Calu3 (cell line): Measurements from ENCODE around the gene AEN. TPM values are rescaled to one million over a fixed set of nuclear protein-coding genes. Genes with fewer than 3 reads are reported as not detected.

ENCODE experiments used
- BruUV-seq: library from RNA; stranded (reverse); fragments of 400-500 nt; replicated peaks from 2 replicates; lab custom pipeline; 2021; lab: Mats Ljungman, UMichigan
- CTCF ChIA-PET: fragments of 300-600 bp; sonication (Branson Sonifier 250); formaldehyde crosslinking; loops from one replicate; lab custom pipeline; 2022; ENCODE audit warnings: antibody characterized with exemption; lab: Charles Lee
- DNase-seq: peaks from one replicate; pipeline ENCODE4 v3.0.0; 2022
- H3K27ac Mint-ChIP-seq: one replicate; pipeline ENCODE4 v1.8.0; 2022; ENCODE audit warnings: mixed read lengths; ENCODE audit not compliant: unreplicated experiment
- H3K27me3 Mint-ChIP-seq: one replicate; pipeline ENCODE4 v1.8.0; 2022; ENCODE audit warnings: mixed read lengths; ENCODE audit not compliant: unreplicated experiment
- H3K36me3 Mint-ChIP-seq: one replicate; pipeline ENCODE4 v1.8.0; 2022; ENCODE audit warnings: mild to moderate bottlenecking, moderate library complexity, mixed read lengths; ENCODE audit not compliant: insufficient read depth, unreplicated experiment
- H3K4me1 Mint-ChIP-seq: one replicate; pipeline ENCODE4 v1.8.0; 2022; ENCODE audit warnings: mild to moderate bottlenecking, low read depth, mixed read lengths; ENCODE audit not compliant: unreplicated experiment
- H3K4me3 Mint-ChIP-seq: one replicate; pipeline ENCODE4 v1.8.0; 2022; ENCODE audit warnings: mild to moderate bottlenecking, low read depth, moderate library complexity, mixed read lengths; ENCODE audit not compliant: unreplicated experiment
- H3K9me3 Mint-ChIP-seq: one replicate; pipeline ENCODE4 v1.8.0; 2022; ENCODE audit warnings: low read depth, mixed read lengths; ENCODE audit not compliant: unreplicated experiment
- intact Hi-C: fragments of 100-400 bp; cut with micrococcal nuclease; formaldehyde crosslinking; loops from one replicate; pipeline ENCODE4 v1.10.0; 2022; ENCODE audit not compliant: unreplicated experiment
- microRNA-seq: library from miRNA; unstranded; fragments of <30 nt; microRNA quantifications from one replicate; pipeline ENCODE4 v1.2.0, GENCODE V29; 2022
- total RNA-seq: library from RNA; stranded (reverse); gene quantifications from 2 replicates; pipeline ENCODE4 v1.2.3, GENCODE V29; 2022
- TF ChIP-seq, protein P1 (sequence below): fragments of 200-600 bp; IDR thresholded peaks from one replicate; pipeline ENCODE4 v1.8.0; 2022; ENCODE audit warnings: antibody characterized with exemption; ENCODE audit not compliant: unreplicated experiment

AEN gene
- total RNA-seq, 1 experiment from 2014 or later: 34.9 TPM

DNA sequence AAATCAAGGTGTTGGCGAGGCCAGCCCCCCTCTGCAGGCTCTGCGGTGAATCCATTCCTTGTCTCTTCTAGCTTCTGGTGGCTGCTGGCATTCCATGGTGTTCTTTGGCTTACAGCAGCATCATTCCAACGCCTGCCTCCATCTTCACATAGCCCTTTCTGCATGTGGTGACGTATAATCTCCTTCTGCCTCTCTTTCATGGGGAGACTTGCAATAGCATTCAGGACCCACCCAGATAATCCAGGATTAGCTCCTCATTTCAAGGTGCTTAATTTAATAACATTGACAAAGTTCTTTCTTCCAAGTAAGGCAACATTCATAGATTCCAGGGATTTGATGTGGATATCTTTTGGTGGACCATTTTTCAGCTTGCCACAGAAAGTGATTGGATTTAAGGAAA is 53.5 kb downstream of the AEN start:
- CTCF ChIA-PET: no interaction called here
- no peaks in the 10 kb centered on the region for H3K9me3 Mint-ChIP-seq
- intact Hi-C loops: loop anchor here (10.0 kb wide), 1 partner anchor 330 kb away; no protein-coding TSS in a partner anchor

DNA sequence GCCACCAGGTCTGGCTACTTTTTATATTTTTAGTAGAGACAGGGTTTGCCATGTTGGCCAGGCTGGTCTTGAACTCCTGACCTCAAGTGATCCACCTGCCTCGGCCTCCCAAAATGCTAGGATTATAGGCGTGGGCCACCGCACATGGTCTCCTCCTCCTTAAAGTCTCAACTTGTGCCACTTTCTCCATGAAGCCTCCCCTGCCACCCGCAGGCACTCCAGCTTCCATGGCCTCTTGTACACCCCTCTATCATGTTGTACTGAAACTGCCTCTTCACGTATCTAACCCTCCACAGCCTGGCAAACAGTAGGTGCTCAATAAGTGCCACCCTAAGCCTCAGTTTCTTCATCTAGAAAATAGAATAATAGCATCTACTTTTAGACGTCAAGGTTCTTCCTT is 57.6 kb downstream of the AEN start:
- no peak overlapping the region for H3K27ac Mint-ChIP-seq
- no peaks in the 10 kb centered on the region for H3K4me1 Mint-ChIP-seq
- no peaks in the 10 kb centered on the region for H3K36me3 Mint-ChIP-seq
- intact Hi-C loops: loop anchor here (10.0 kb wide), 1 partner anchor 334 kb away; no protein-coding TSS in a partner anchor
- BruUV-seq: no TSS peak
- TF ChIP-seq, protein P1, sequence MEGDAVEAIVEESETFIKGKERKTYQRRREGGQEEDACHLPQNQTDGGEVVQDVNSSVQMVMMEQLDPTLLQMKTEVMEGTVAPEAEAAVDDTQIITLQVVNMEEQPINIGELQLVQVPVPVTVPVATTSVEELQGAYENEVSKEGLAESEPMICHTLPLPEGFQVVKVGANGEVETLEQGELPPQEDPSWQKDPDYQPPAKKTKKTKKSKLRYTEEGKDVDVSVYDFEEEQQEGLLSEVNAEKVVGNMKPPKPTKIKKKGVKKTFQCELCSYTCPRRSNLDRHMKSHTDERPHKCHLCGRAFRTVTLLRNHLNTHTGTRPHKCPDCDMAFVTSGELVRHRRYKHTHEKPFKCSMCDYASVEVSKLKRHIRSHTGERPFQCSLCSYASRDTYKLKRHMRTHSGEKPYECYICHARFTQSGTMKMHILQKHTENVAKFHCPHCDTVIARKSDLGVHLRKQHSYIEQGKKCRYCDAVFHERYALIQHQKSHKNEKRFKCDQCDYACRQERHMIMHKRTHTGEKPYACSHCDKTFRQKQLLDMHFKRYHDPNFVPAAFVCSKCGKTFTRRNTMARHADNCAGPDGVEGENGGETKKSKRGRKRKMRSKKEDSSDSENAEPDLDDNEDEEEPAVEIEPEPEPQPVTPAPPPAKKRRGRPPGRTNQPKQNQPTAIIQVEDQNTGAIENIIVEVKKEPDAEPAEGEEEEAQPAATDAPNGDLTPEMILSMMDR: no peak
- peaks cover 48% of the 10 kb centered on the region for H3K27me3 Mint-ChIP-seq
- H3K4me3 Mint-ChIP-seq: no peak overlapping the region
- H3K9me3 Mint-ChIP-seq: no peaks in the 10 kb centered on the region
- CTCF ChIA-PET: no interaction called here
- DNase-seq: no peak

More for the DNA sequence above, 53.5 kb downstream of the AEN start:
- no peaks in the 10 kb centered on the region for H3K4me1 Mint-ChIP-seq
- BruUV-seq: no TSS peak
- TF ChIP-seq, protein P1: no peak
- H3K27me3 Mint-ChIP-seq: peaks cover 74% of the 10 kb centered on the region
- H3K4me3 Mint-ChIP-seq: no peak overlapping the region
- H3K27ac Mint-ChIP-seq: no peak overlapping the region
- DNase-seq: no peak
- H3K36me3 Mint-ChIP-seq: no peaks in the 10 kb centered on the region

DNA sequence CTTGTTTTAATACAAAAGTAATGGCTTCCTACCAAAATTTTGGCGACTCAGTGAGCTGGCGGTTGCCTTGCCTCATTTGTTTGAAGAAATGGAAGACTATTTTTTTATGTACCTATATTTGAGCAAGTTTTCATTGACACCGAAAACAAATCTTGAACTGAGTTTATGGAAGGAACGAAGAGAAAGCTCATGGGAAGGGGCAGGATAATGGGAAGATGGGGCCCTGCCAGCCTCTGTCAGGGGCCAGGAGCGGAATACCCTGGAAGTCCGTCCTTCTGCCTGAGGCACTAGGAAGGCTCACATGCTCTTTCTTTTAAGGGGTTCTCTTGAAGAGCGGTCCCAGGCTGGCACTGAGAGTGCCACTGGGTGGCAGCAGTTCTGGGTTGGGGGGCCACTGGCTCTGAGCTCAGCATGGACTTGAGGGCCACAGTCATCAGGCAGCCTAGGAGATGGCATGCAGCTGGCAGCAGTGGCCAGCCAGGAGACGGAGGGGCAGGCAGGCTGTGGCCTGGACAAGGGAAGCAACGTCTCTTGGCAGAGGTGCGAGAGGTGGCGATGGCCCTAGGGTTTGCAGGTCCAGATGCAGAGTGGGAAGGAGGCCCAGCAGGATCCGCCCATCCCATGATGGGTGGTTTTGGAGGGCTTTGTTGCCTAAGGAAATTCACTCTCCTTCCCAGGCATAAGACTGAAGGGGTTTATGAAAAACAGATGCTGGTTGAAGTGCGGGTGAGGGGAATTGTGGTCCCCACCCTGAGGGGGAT is 59.3 kb downstream of the AEN start:
- intact Hi-C loops: no loop called here
- CTCF ChIA-PET: no interaction called here
- Mint-ChIP-seq H3K27ac (no peak overlapping the region), H3K9me3 (no peaks in the 10 kb centered on the region), H3K36me3 (no peaks in the 10 kb centered on the region), H3K4me3 (no peak overlapping the region), H3K4me1 (no peaks in the 10 kb centered on the region), H3K27me3 (peaks cover 54% of the 10 kb centered on the region)
- TF ChIP-seq, protein P1: no peak
- DNase-seq: no peak
- no TSS peak for BruUV-seq

DNA sequence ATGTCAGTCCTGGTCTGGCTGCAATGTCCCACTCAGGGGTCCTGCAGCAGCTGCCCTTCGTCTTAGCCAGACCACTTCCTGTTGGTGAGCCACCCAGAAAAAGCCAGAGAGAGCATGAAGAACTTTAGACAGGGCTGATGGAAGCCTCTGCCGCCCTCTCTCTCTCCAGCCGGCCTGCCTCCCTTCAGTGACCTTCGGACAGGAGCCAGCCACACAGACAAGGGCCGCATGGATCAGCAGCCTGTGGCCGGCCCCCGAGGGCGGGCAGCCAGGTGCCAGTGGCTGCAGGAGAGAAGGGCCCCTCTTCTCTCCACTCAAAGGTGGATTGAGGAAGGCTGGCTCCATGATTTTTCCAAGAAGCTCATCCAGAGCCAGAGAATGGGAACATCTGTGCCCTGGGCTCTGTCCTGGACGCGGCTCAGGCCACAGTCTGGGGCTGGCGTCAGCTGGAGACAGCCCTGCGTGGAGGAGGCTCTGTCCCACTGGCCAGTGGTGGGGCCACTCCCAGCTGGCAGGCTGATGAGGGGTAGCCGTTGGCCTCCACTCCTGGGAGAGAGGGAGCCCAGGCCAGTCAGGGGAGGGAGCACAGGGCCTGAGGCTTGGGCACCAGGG is 60.6 kb downstream of the AEN start:
- TF ChIP-seq, protein P1: no peak
- no peak for DNase-seq
- no TSS peak for BruUV-seq
- Mint-ChIP-seq H3K27me3 (peaks cover 60% of the 10 kb centered on the region), H3K9me3 (no peaks in the 10 kb centered on the region), H3K4me1 (no peaks in the 10 kb centered on the region), H3K36me3 (no peaks in the 10 kb centered on the region), H3K4me3 (no peak overlapping the region), H3K27ac (no peak overlapping the region)
- CTCF ChIA-PET: no interaction called here
- intact Hi-C loops: no loop called here

Small RNA genes lying within 50 kb of the gene (microRNA-seq; reads per million reads assigned to microRNA genes)
- gene MIR1179: not detected
- not detected for gene MIR3529
- not detected for gene MIR7-2

Other genes starting within 250 kb of the AEN start
- gene MRPL46, start 154.0 kb upstream of the AEN start, total RNA-seq: 47.6 and 53.8 TPM in 2 replicates
- 66.6 and 75.6 TPM in 2 replicates for gene MRPS11, start 153.6 kb upstream of the AEN start, total RNA-seq
- 4.2 and 4.9 TPM in 2 replicates for gene DET1, start 74.7 kb upstream of the AEN start, total RNA-seq
- 75.6 and 155 TPM in 2 replicates for gene ISG20, start 17.7 kb downstream of the AEN start, total RNA-seq
- gene ACAN, start 182.1 kb downstream of the AEN start, total RNA-seq: not detected in 2 replicates